Endothelial cell of umbilical vein (primary cell): Measurements from ENCODE around the gene TRIM10. TPM values are rescaled to one million over a fixed set of nuclear protein-coding genes. Genes with fewer than 3 reads are reported as not detected.

Source experiments
- BruUV-seq: library from RNA; stranded (reverse); fragments of 400-500 nt; replicated peaks from 2 replicates; lab custom pipeline; 2021; lab: Mats Ljungman, UMichigan
- CTCF ChIA-PET: fragments of 300-600, 350-600 bp; sonication (Branson Sonifier 250); formaldehyde crosslinking; loops from one replicate; lab custom pipeline; 2021; ENCODE audit warnings: antibody characterized with exemption, inconsistent platforms; lab: Charles Lee
- POLR2A ChIA-PET: fragments of 300-600, 350-600 bp; sonication (Branson Sonifier 250); formaldehyde crosslinking; loops from one replicate; lab custom pipeline; 2021; ENCODE audit warnings: antibody characterized with exemption, inconsistent platforms; lab: Charles Lee
- DNase-seq: peaks from one replicate; pipeline ENCODE4 v3.0.0-alpha.2; 2011; ENCODE audit warnings: low read depth, low spot score
- FAIRE-seq: peaks from 2 replicates; lab custom pipeline; 2011; peaks lifted over from hg19 to GRCh38; lab: Jason Lieb, UNC
- H2AFZ ChIP-seq: 2 replicates; pipeline ENCODE4 v1.6.0; 2012; ENCODE audit warnings: low read depth, low read length, control low read depth, inconsistent platforms
- H3K27ac ChIP-seq: 2 replicates; pipeline ENCODE4 v1.5.1; 2011; ENCODE audit warnings: low read depth, mild to moderate bottlenecking, control low read depth, low read length, moderate library complexity; ENCODE audit not compliant: insufficient read depth
- H3K27me3 ChIP-seq, 2 experiments: 2 replicates each; pipeline versions ENCODE4 v1.6.0 to v1.6.1; 2011; ENCODE audit warnings: low read length in 2 of 2, mixed read lengths in 1 of 2; ENCODE audit not compliant: control insufficient read depth in 2 of 2, insufficient read depth in 2 of 2
- H3K36me3 ChIP-seq, 2 experiments: 2 replicates in 1 of 2; 3 replicates in 1 of 2; pipeline ENCODE4 v1.5.1; 2011; ENCODE audit warnings: low read length in 2 of 2, mild to moderate bottlenecking in 1 of 2, moderate library complexity in 1 of 2; ENCODE audit not compliant: control insufficient read depth in 2 of 2, insufficient read depth in 2 of 2; ENCODE audit errors: extremely low read depth in 1 of 2
- H3K4me1 ChIP-seq: 3 replicates; pipeline ENCODE4 v1.5.1; 2011; ENCODE audit warnings: mild to moderate bottlenecking, low read length; ENCODE audit not compliant: control insufficient read depth, insufficient read depth; ENCODE audit errors: extremely low read depth
- H3K4me2 ChIP-seq: 2 replicates; pipeline ENCODE4 v1.6.1; 2011; ENCODE audit warnings: low read length, control low read depth, mixed read lengths; ENCODE audit not compliant: insufficient read depth
- H3K4me3 ChIP-seq, 3 experiments: fragments of 200-600 bp in 1 of 3; sonication (generic), shearing (Covaris generic) in 1 of 3; replicated peaks in 1 of 3; 2 replicates each; pipeline ENCODE4 v1.5.1; 2011 to 2016; ENCODE audit warnings: control low read depth in 3 of 3, low read length in 3 of 3, mild to moderate bottlenecking in 2 of 3, inconsistent platforms in 1 of 3, low read depth in 1 of 3, moderate library complexity in 1 of 3; ENCODE audit not compliant: insufficient read depth in 1 of 3
- H3K79me2 ChIP-seq: 2 replicates; pipeline ENCODE4 v1.6.0; 2012; ENCODE audit warnings: low read length, inconsistent platforms; ENCODE audit not compliant: control insufficient read depth, insufficient read depth
- H3K9ac ChIP-seq: replicated peaks from 2 replicates; pipeline ENCODE3; 2011; ENCODE audit warnings: low read length, control low read depth; ENCODE audit not compliant: insufficient read depth; ENCODE audit errors: extremely low read depth
- H3K9me1 ChIP-seq: replicated peaks from 3 replicates; pipeline ENCODE4 v1.6.0; 2011; ENCODE audit warnings: mild to moderate bottlenecking, low read length; ENCODE audit not compliant: control insufficient read depth, insufficient read depth; ENCODE audit errors: extremely low read depth
- H3K9me3 ChIP-seq: replicated peaks from 2 replicates; pipeline ENCODE4 v1.5.1; 2012; ENCODE audit warnings: low read length, inconsistent platforms; ENCODE audit not compliant: control insufficient read depth, insufficient read depth
- H4K20me1 ChIP-seq: replicated peaks from 2 replicates; pipeline ENCODE3; 2011; ENCODE audit warnings: mild to moderate bottlenecking, low read length; ENCODE audit not compliant: control insufficient read depth, insufficient read depth; ENCODE audit errors: extremely low read depth
- CTCF ChIP-seq, 2 donors: IDR thresholded peaks; 1 replicate in 1 of 2; 2 replicates in 1 of 2; pipeline ENCODE4 v1.5.1; 2011; ENCODE audit warnings: low read length in 2 of 2, mild to moderate bottlenecking in 2 of 2, moderate library complexity in 2 of 2, control low read depth in 1 of 2, inconsistent platforms in 1 of 2, low read depth in 1 of 2; ENCODE audit not compliant: insufficient read depth in 1 of 2; ENCODE audit errors: extremely low read depth in 1 of 2
- EZH2 ChIP-seq: IDR thresholded peaks from 2 replicates; pipeline ENCODE4 v1.6.1; 2012; ENCODE audit warnings: borderline replicate concordance, low read depth, mild to moderate bottlenecking, moderate library complexity, low read length, inconsistent platforms; ENCODE audit not compliant: severe bottlenecking
- FOS ChIP-seq: IDR thresholded peaks from 2 replicates; pipeline ENCODE4 v1.6.1; 2011; ENCODE audit warnings: mild to moderate bottlenecking, low read length, moderate library complexity, borderline replicate concordance; ENCODE audit not compliant: insufficient read depth
- GATA2 ChIP-seq: IDR thresholded peaks from 2 replicates; pipeline ENCODE4 v1.7.0; 2011; ENCODE audit warnings: low read depth, mild to moderate bottlenecking, moderate library complexity, mixed read lengths, low read length; ENCODE audit not compliant: insufficient read length, insufficient read depth
- JUN ChIP-seq: IDR thresholded peaks from 2 replicates; pipeline ENCODE4 v1.6.1; 2011; ENCODE audit warnings: borderline replicate concordance, low read depth; ENCODE audit not compliant: insufficient read length, insufficient read depth
- MYC ChIP-seq: IDR thresholded peaks from one replicate; pipeline ENCODE4 v1.6.1; 2011; ENCODE audit warnings: mild to moderate bottlenecking, low read depth, low read length
- POLR2A ChIP-seq: IDR thresholded peaks from 2 replicates; pipeline ENCODE4 v1.6.1; 2012; ENCODE audit warnings: low read depth, mild to moderate bottlenecking, control low read depth, low read length
- POLR2AphosphoS5 ChIP-seq: IDR thresholded peaks from 2 replicates; pipeline ENCODE4 v1.6.1; 2012; ENCODE audit warnings: low read depth, mild to moderate bottlenecking, control low read depth, low read length, moderate library complexity; ENCODE audit not compliant: insufficient read depth
- dilution Hi-C: fragments of 300-500 bp; cut with MboI; formaldehyde crosslinking; loops from one replicate; pipeline ENCODE4 v1.15.0; 2019; ENCODE audit warnings: low sequenced_read_pairs; ENCODE audit not compliant: extremely low pct_ligation_motif_present
- intact Hi-C: fragments of 100-400 bp; cut with micrococcal nuclease; formaldehyde crosslinking; loops from one replicate; pipeline ENCODE4 v1.10.0; 2022
- polyA plus RNA-seq, 4 experiments: library from polyadenylated mRNA; depleted of rRNA in 3 of 4; stranded (reverse) in 3 of 4; unstranded in 1 of 4; fragments of >200 nt; gene quantifications; 2 replicates each; pipeline versions ENCODE4 v1.2.1 to v1.2.3, GENCODE V29; 2011 to 2012; ENCODE audit warnings: missing spikeins in 1 of 4
- total RNA-seq: library from RNA; stranded (reverse); gene quantifications from 2 replicates; pipeline ENCODE4 v1.2.3, GENCODE V29; 2021
- TF ChIP-seq, protein P1 (sequence below): IDR thresholded peaks from 2 replicates; pipeline ENCODE4 v1.6.1; 2011; ENCODE audit not compliant: insufficient read depth, insufficient read length

Gene TRIM10
- total and polyA plus RNA-seq, 2 donors (not counting 3 experiments of a cell fraction or from before 2014, with no cell fraction given), result not detected

GRCh38 chr6:30103872-30104179, 57.2 kb downstream of the TRIM10 start:
- Histone ChIP-seq H3K9me3 (no peaks in the 10 kb centered on the region), H3K27me3 (peaks cover 48 to 52% of the 10 kb centered on the region in 2 experiments), H3K4me1 (peaks cover 17% of the 10 kb centered on the region), H2AFZ (peak overlapping the region; percentile 73), H4K20me1 (no peaks in the 10 kb centered on the region), H3K4me3 (peak overlapping the region in 1 of 3 experiments; percentile 34), H3K4me2 (peak overlapping the region; percentile 71), H3K36me3 (no peaks in the 10 kb centered on the region), H3K79me2 (no peaks in the 10 kb centered on the region), H3K9ac (no peak overlapping the region), H3K27ac (no peak overlapping the region), H3K9me1 (no peaks in the 10 kb centered on the region)
- ChIA-PET CTCF (interaction anchor here (0.5 to 5.6 kb wide), 24 partner anchors 8 to 1296 kb away, joined by 3 to 311 read pairs (median 5); partner anchors contain the start of genes POLR1H, PPP1R11, TRIM31 and TRIM39), POLR2A (no interaction called here)
- BruUV-seq, result no TSS peak
- FAIRE-seq (no peak), DNase-seq (no peak)
- TF ChIP-seq, protein P1, sequence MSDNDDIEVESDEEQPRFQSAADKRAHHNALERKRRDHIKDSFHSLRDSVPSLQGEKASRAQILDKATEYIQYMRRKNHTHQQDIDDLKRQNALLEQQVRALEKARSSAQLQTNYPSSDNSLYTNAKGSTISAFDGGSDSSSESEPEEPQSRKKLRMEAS, result no peak
- TF ChIP-seq POLR2AphosphoS5, result no peak
- no peak for TF ChIP-seq FOS
- no peak for TF ChIP-seq CTCF (IDR thresholded peaks at IDR 0.05; ENCODE audit: extremely low read depth in 1 of 2, insufficient read depth in 1 of 2, low read depth in 1 of 2, low read length in 2 of 2)
- no peak for TF ChIP-seq MYC
- no peak for TF ChIP-seq POLR2A
- TF ChIP-seq JUN, result no peak
- TF ChIP-seq GATA2, result no peak
- TF ChIP-seq EZH2, result no peak
- dilution Hi-C loops (no loop called here), intact Hi-C loops (loop anchor here (1.0 to 2.0 kb wide), 4 partner anchors 27 to 109 kb away; partner anchors contain the start of genes PPP1R11 and TRIM26)
